Stimulated activated CD4-positive, alpha-beta T cell treated with anti-CD3 and anti-CD28 coated beads, Interleukin-1b, Interleukin-23, amount 100 ng/mL, for 48 hours (primary cell): ENCODE results near the gene FAF1.
"Not testable (repeated sequence)": the region's sequence is repeated elsewhere in the genome, so short reads cannot be mapped to it uniquely, and the experiment has no call there.

Experiments used
- DNase-seq: peaks from one replicate; pipeline ENCODE4 v3.0.0-alpha.2; 2020

The FAF1 gene

DNA sequence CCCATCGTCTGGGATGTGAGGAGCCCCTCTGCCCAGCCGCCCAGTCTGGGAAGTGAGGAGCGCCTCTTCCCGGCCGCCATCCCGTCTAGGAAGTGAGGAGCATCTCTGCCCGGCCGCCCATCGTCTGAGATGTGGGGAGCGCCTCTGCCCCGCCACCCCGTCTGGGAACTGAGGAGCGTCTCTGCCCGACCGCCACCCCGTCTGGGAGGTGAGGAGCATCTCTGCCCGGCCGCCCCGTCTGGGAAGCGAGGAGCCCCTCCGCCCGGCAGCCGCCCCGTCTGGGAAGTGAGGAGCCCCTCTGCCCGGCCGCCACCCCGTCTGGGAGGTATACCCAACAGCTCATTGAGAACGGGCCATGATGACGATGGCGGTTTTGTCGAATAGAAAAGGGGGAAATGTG lies 7.5 kb downstream of the FAF1 start:
- DNase-seq: not testable (repeated sequence)

DNA sequence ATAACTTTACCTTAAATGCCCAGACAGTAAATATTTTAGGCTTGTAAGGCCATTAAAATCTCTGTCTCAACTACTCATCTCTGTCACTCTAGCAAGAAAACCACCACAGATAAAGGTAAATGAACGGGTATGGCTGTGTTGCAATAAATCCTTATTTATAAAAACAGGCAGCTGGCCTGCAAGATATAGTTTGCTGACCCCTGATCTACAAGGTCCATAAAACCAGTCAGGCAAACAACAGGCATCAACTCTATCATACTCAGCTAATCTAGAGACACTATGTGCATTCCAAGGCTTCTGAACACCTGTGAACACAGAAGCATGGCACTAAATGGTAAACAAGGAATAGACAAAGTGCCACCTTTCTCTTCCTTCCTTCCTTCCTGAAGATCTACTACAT lies 9.7 kb downstream of the FAF1 start:
- no peak for DNase-seq

DNA sequence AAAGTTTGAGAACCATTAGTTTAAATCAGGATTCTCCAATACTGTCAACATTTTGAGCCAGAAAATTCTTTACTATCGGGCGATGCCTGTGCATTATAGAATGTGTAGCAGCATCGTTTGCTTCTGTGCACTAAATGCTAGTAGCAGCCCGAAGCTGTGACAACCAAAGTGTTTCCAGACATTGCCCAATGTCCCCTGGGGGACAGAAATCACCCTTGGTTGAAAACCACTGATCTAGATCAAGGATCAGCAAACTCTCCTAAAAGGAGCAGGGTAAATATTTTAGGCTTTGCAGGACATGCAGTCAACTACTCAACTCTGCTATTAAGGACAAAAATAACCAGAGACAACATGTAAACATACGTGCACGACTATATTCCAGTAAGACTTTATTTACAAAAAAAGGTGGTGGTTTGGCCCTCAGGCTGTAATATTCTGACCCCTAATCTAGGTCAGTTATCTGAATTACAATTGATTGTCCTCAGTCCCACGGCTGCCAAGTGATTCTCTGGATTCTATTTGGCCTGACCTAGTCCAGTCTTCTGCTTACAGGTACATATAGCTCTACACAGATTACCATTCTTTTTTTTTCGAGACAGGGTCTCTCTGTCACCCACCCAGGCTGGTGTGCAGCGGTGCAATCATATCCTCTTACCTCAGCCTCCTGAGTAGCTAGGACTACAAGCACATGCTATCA lies 10.6 kb downstream of the FAF1 start:
- DNase-seq: no peak

DNA sequence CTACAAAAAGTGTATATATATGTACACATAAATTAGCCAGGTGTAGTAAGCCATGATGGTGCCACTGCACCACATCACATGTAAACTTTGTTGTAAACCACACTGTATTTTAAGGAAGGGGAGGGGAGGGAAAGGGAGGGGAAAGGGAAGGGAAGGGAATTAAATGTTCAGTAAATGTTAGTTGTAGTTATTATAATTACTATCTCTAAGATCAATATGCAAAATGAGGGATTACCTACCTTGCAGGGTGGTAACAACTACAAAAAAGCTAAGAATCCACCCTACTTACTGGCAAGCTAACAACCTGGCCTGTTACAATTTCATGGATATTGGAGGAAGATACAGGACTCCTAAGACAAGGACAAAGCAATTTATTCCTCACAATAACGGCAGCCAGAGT lies 17.7 kb downstream of the FAF1 start:
- DNase-seq: no peak

DNA sequence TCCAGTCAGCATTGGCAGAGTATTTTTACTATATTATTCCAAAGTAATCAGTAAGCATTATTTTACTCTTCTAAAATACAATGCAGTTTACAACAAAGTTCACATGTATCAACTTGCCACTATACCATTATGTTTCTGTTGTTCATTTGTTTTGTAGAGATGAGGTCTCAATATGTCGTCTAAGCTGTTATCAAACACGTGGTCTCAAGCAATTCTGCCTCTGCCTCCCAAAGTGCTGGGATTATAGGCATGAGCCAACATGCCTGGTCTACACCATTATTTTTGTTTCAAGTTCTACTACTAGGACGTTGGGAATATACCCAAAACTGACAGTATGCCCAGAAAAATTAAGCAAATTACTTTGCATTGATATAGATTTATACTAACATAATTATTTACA lies 19.8 kb downstream of the FAF1 start:
- no peak for DNase-seq

DNA sequence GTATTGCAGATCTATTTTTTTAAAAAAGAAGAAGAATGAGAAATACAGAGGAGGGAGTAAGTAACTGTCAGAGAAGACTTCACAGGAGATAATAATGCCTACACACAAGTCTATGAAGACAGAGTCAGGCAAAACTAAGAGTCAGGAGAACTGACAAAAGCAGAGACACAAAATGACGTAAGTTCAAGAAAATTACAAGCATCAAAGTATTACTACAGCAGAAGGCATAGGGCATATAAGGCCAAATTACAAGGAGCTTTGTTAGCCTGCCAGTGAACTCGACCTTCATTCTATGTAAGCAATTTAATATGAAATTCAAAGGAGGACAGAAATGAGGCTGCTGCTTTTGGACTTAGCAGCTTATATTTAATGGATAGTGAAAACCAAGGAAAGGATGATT lies 23.7 kb downstream of the FAF1 start:
- DNase-seq: no peak

DNA sequence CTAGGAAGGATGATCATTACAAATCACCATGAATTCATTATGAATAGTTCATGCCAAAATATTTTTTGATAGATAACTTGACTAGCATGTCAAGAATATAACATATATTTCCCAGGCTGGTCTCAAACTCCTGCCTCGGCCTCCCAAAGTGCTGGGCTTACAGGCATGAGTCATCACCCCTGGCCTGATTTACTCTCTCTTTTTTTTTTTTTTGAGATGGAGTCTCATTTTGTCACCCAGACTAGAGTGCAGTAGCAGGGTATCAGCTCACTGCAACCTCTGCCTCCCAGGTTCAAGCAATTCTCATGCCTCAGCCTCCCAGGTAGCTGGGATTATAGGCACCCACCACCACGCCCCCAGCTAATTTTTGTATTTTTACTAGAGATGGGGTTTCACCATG lies 24.8 kb downstream of the FAF1 start:
- not testable (repeated sequence) for DNase-seq

DNA sequence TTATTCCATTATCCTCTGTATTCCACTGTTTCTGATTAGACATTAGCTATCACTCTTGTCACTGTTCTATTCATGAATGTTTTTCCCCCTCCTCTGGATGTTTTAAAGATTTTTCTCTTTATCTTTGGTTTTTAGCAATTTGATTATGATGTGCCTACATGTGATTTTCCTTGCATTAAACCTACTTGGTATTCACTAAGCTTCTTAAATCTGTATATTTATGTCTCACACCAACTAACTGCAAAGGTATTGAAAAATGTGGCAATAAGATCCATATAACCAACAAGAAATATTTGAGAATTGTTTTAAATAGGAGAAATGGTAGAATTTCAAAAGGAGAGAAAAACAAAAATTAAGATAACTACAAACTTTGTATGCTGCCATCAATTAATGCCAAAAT lies 25.2 kb downstream of the FAF1 start:
- DNase-seq: no peak

DNA sequence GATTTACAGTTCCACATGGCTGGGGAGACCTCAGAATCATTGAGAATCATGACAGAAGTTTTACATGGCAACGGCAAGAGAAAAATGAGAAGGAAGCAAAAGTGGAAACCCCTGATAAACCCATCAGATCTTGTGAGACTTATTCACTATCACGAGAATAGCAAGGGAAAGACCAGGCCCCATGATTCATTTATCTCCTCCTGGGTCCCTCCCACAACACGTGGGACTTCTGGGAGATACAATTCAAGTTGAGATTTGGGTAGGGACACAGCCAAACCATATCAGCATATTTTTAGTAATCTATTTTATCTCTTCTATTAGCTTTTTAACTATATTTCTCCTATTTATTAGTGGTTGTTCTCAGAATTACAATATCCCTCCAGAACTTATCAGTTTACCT lies 26.3 kb downstream of the FAF1 start:
- DNase-seq: not testable (repeated sequence)

DNA sequence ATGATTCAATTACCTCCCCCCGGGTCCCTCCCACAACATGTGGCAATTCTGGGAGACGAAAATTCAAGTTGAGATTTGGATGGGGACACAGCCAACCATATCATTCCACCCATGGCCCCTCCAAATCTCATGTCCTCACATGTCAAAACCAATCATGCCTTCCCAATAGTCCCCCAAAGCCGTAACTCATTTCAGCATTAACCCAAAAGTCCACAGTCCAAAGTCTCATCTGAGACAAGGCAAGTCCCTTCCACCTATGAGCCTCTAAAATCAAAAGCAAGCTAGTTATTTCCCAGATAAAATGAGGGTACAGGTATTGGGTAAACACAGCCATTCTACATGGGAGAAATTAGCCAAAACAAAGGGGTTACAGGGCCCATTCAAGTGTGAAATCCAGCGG lies 28.0 kb downstream of the FAF1 start:
- not testable (repeated sequence) for DNase-seq

DNA sequence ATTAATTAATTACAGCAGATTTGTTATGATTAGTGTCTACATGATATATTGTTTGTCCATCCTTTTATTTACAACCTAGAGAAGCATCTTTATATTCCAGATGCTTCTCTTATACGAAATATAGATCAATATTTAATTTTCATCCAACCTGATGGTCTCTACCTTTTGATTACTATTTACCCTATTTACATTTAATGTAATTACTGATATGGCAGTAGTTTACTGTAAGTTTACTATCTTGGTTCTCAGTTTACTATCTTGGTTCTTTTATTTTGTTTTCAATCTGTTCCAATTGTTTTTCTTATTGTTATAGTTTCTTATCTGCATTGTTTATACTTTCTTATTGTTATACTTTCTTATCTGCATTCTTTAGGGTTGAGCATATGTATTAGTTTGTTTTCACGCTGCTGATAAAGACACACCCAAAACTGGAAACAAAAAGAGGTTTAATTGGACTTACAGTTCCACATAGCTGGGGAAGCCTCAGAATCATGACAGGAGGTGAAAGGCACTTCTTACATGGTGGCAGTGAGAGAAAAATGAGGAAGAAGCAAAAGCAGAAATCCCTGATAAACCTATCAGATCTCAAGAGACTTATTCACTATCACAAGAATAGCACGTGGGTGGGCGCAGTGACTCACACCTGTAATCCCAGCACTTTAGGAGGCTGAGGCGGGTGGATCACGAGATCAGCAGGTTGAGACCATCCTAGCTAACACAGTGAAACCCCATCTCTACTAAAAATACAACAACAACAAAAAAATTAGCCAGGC lies 28.9 kb downstream of the FAF1 start:
- DNase-seq: peak; percentile 8

DNA sequence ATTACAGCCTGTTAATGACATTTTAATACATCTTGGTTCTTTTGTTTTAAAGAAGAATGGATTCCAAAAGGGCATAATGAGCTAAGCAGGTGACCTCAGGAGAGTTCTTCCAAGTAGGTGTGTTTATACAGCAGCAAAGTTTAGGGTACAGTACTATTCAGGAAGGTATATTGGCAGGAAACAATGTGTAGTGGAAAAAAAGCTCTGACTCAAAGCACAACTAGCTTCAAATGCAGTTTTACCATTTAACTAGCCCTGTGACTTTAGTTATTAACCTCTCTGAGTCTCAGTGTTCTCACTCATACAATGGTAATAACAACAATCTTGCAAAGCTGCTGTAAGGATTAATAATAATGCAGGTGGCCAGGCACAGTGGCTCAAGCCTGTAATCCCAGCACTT lies 29.9 kb downstream of the FAF1 start:
- DNase-seq: no peak

DNA sequence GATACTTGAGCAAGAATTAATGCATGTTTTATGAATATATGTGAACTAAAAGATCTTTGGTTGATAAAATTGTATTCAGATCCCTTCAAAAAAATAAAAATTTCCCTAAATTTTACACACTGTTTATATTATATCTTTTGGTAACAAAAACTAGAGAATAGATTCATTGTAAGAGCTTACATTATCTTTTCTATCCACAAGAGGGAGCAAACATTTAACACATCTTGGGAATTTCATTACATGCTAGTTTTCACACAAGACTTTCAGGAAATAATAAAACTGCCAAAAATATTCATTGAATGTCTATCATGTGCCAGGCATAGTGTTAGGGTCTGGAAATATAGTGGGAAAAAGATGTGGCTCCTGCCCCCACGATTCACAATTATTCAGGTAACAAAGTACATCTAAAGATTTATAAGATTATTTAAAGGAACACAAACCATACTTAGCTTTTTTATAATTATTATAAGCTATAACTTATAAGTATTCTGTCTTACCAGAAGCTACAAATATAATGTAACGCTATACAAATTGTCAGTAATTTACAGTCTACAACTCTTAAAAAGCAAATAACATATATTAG lies 30.6 kb downstream of the FAF1 start:
- no peak for DNase-seq

DNA sequence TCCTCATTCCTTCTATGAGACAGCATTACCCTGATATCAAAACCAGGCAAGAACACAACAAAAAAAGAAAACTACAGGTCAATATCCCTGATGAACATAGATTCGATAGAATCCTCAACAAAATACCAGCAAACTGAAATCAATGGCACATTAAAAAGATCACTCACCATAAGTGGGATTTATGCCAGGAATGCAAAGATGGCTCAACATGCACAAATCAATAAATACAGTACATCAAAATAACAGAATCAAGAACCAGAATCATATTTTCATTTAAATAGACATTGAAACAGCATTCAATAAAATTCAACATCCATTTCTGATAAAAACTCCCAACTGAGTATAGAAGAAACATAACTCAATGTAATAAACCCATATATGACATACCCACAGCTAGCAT lies 36.5 kb downstream of the FAF1 start:
- DNase-seq: no peak

DNA sequence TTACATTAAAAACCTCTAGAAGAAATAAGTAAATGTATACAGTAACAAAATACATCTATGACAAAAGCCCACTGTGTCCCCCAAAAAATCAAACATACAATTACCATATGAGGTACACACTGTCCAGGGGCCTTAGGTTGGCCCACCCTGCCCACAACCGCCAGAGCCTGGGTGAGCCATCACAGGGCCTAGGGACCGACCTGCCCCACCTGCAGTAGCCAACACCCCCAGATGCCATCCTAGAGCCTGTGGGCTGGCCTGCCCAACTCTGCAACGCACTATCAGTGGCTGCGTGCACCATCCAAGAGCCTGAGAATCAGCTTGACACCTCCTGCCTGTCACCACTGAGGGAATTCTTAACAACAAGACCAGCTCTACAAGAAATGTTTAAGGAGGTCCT lies 39.0 kb downstream of the FAF1 start:
- DNase-seq: no peak

DNA sequence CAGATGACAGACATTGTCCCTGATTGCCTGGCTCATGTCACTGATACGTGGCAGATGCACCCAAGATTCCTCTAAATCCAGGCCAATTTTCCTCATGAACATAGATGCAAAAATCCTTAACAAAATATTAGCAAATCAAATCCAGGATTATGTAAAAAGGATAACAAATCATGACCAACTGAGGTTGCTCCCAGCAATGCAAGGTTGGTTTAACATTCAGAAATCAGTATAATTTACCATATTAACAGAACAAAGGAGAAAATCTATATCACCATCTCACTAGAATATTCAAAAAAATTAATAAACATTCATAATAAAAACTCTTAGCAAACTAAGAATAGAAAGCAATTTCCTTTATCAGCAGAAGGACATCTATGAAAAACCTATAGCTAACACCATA lies 39.7 kb downstream of the FAF1 start:
- no peak for DNase-seq

DNA sequence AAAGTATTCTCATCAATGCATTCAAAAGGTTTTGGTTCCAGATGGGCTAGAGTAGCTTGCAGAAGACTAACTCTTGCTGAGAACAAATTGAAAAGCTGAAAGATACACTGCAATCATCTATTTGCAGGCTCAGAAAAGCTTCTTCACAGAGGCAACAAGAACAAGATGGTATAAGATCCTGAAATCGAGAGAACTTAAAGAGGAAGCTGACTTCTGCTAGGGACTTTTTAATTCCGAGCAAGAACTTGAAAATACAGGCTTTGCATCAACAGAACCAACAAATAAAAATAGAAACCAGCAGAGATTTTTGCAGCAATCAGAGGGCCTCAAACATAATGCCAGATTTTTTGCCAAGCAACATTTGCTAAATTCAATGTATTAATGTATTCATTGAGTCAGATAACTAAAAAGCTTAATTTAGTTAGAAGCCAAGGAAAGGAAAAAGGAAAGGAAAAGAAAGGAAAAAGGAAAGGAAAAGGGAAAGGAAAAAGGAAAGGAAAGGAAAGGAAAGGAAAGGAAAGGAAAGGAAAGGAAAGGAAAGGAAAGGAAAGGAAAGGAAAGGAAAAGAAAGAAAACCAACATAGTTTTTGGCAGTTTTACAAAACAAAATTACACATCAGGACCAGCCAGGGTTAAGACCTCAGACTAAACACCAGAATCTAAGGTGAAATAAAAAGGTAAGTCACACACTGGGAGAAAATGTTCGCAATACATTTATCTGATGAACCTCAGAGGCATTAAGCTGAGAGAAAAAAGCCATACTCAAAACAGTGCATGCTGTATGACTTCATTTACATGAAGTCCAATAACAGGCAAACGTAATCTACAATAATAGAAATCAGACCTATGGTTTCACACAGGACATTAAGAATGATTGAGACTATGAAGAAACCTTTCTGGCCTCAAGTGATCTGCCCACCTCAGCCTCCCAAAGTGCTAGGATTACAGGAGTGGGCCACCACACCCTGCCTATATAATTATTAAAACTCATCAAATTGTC lies 42.6 kb downstream of the FAF1 start:
- DNase-seq: no peak

DNA sequence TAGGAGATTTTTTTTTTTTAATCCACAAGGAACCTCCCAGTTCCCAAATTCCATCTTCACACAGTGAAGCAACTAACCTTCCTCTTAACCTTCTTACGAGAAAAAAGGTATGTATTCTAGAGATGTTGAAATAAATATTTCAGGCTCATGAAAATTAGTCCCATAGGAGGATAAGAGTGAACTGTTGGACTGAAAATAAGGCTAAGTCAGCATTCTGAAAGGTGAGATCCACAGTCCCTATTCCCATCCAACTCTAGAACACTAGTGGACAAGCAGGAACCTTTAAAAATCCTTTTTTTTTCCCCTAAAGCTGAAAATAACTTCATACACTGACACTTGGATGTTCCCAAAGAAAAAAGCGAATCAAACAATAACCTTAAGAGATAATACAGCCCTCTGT lies 44.4 kb downstream of the FAF1 start:
- no peak for DNase-seq

DNA sequence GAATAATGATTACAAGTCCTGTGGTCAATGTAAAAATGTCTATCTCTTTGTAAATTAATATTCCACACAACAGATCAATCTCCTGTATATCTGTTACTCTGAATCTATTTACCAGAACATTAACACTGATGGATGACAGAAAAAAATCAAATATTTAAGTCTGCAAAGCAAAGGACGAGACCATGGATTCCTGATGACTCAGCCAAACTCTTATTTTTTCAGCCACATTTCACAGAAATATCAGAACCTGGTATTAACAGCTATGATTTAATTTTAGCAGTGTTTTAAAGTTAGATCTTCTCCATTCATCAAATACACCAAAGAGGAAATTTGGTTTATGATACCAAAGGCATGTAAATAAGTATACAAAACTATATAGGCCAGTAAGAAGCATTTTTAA lies 46.1 kb downstream of the FAF1 start:
- DNase-seq: no peak

DNA sequence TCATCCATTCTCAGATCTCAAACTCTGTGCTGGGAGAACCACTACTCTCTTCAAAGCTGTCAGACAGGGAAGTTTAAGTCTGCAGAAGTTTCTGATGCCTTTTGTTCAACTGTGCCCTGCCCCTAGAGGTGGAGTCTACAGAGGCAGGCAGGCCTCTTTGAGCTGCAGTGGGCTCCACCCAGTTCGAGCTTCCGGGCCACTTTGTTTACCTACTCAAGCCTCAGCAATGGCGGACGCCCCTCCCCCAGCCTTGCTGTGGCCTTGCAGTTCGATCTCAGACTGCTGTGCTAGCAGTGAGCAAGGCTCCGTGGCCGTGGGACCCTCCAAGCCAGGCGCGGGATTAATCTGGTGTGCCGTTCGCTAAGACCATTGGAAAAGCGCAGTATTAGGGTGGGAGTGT lies 49.7 kb downstream of the FAF1 start:
- DNase-seq: not testable (repeated sequence)

DNA sequence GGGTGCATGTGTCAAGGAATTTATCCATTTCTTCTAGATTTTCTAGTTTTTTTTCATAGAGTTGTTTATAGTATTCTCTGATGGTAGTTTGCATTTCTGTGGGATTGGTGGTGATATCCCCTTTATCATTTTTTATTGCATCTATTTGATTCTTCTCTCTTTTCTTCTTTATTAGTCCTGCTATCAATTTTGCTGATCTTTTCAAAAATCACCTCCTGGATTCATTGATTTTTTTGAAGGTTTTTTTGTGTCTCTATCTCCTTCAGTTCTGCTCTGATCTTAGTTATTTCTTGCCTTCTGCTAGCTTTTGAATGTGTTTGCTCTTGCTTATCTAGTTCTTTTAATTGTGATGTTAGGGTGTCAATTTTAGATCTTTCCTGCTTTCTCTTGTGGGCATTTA lies 52.5 kb downstream of the FAF1 start:
- DNase-seq: not testable (repeated sequence)

DNA sequence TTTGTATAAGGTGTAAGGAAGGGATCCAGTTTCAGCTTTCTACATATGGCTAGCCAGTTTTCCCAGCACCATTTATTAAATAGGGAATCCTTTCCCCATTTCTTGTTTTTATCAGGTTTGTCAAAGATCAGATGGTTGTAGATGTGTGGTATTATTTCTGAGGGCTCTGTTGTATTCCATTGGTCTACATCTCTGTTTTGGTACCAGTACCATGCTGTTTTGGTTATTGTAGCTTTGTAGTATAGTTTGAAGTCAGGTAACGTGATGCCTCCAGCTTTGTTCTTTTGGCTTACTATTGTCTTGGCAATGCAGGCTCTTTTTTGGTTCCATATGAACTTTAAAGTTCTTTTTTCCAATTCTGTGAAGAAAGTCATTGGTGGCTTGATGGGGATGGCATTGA lies 54.0 kb downstream of the FAF1 start:
- not testable (repeated sequence) for DNase-seq

DNA sequence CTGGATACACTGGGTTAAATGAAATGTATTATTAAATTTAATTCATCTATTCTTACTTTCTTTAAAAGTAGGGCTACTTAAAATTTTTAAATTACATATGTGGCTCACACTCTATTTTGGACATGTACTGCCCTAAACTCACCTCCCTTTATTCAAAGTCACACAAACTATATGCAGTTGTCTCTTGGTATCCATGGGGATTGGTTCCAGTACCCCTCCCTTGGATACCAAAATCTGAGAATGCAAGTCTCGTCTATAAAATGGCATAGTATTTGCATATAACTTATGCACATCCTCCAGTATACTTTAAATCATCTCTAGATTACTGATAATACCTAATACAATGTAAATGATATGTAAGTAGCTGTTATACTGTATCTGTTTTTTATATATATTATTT lies 57.6 kb downstream of the FAF1 start:
- DNase-seq: no peak
